Fibroblast of the aortic adventitia (primary cell): Measurements from ENCODE around the gene SMIM33. TPM values are rescaled to one million over a fixed set of nuclear protein-coding genes. Genes with fewer than 3 reads are reported as not detected.
"Not testable (repeated sequence)": the region's sequence is repeated elsewhere in the genome, so short reads cannot be mapped to it uniquely, and the experiment has no call there.

Source experiments
- DNase-seq: peaks from one replicate; pipeline ENCODE4 v3.0.0-alpha.2; 2010; ENCODE audit warnings: low read depth
- H3K4me3 ChIP-seq: 2 replicates; pipeline ENCODE4 v1.5.1; 2011; ENCODE audit warnings: low read depth, mild to moderate bottlenecking, control low read depth, low read length, moderate library complexity
- small RNA-seq: library from RNA; depleted of rRNA; stranded (forward); fragments of <200 nt; gene quantifications from one replicate; pipeline ENCODE3, GENCODE V24; 2012
- total RNA-seq: library from RNA; depleted of rRNA; stranded (reverse); fragments of >200 nt; gene quantifications from 2 replicates; pipeline ENCODE4 v1.2.3, GENCODE V29; 2012; ENCODE audit warnings: low replicate concordance
- TF ChIP-seq, protein P1 (sequence below): IDR thresholded peaks from 2 replicates; pipeline ENCODE4 v1.5.1; 2011; ENCODE audit warnings: mild to moderate bottlenecking, low read length, control low read depth, inconsistent platforms; ENCODE audit not compliant: insufficient read depth

Gene SMIM33
- total RNA-seq, 1 donor: not detected

DNA sequence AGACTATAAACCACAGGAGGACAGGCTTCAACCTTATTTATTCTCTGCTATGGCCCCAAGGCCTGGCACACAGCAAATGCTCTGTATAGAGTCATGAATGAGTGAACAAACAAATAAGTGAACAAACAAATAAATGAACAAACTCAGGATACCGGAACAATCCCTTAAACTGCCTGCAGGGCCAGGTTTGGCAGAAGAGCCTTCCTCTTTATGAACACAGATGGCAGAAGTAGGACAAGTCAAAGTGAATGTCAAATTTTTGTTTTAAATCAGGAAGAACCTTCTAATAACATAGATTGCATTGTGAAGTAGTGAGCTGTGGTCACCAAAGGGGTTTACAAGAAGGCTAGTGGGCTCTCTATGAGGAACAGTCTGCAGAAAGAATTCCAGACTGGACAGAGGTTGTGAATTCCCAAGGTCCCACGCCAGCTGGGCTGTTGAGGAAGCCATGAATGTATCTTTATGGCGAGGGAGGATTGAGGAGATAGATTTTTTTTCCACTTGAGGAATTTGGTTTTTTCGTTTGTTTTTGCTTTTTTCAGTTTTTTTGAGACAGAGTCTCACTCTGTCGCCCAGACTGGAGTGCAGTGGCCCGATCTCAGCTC lies 42.1 kb downstream of the SMIM33 start:
- TF ChIP-seq, protein P1, sequence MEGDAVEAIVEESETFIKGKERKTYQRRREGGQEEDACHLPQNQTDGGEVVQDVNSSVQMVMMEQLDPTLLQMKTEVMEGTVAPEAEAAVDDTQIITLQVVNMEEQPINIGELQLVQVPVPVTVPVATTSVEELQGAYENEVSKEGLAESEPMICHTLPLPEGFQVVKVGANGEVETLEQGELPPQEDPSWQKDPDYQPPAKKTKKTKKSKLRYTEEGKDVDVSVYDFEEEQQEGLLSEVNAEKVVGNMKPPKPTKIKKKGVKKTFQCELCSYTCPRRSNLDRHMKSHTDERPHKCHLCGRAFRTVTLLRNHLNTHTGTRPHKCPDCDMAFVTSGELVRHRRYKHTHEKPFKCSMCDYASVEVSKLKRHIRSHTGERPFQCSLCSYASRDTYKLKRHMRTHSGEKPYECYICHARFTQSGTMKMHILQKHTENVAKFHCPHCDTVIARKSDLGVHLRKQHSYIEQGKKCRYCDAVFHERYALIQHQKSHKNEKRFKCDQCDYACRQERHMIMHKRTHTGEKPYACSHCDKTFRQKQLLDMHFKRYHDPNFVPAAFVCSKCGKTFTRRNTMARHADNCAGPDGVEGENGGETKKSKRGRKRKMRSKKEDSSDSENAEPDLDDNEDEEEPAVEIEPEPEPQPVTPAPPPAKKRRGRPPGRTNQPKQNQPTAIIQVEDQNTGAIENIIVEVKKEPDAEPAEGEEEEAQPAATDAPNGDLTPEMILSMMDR: peak; percentile 20
- DNase-seq: no peak
- H3K4me3 ChIP-seq: no peak overlapping the region

DNA sequence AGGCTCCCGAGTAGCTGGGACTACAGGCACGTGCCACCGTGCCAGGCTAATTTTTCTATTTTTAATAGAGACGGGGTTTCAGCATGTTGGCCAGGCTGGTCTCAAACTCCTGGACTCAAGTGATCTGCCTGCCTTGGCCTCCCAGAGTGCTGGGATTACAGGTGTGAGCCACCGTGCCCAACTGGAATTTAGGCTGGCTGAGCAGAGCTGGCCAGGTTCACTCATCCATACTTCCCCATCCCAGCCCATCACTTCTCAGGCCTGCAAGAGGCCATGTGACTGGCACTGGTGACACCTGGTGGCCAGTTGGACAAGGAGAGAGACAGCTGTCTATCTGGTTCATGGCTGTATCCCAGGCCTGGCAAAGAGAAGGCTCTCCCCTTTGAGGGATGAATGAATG lies 42.6 kb downstream of the SMIM33 start:
- TF ChIP-seq, protein P1: peak; percentile 58
- not testable (repeated sequence) for H3K4me3 ChIP-seq
- peak; percentile 71 for DNase-seq

DNA sequence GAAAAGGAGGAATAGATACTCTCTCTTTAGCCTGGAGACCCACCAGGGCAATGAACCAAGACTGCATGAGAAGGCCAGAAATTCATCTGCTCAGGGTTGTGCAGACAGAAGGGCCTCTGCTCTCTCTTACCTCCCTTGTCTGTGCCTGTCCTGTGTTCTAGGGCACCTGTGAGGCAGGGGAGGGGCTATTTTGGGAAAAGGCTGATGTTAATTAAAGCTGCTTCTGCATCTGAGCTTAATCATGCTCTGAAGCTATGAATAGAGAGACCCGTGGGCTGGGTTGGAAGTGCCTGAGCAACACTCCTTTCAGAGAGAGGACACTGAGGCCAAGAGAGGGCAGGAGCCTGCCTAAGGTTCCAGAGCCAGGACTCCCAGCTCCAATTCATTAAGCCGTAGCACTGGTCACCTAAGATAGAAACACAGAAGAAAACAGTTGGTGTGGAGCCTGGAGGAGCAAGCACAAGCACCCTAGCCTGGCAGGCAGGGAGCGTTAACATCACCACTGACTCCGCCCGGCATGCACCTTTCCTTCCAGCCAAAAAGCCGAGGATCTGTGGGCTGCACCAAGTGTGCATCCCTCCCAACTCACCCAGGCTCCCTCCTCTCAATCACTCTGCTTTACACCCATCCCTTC lies 43.2 kb downstream of the SMIM33 start:
- TF ChIP-seq, protein P1: no peak
- no peak for DNase-seq
- H3K4me3 ChIP-seq: no peak overlapping the region

DNA sequence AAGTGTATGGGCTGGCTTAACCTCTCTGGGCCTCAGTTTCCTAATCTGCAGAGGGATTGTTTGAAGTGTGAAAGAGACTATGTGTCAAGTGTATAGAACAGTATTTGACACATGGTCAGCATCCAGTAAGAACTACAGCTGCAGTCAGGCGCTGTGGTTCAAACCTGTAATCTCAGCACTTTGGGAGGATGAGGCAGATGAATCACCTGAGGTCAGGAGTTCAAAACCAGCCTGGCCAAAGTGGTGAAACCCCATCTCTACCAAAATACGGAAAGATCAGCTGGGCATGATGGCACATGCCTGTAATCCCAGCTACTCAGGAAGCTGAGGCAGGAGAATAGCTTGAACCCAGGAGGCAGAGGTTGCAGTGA lies 43.7 kb downstream of the SMIM33 start:
- H3K4me3 ChIP-seq: no peak overlapping the region
- TF ChIP-seq, protein P1: no peak
- DNase-seq: no peak

DNA sequence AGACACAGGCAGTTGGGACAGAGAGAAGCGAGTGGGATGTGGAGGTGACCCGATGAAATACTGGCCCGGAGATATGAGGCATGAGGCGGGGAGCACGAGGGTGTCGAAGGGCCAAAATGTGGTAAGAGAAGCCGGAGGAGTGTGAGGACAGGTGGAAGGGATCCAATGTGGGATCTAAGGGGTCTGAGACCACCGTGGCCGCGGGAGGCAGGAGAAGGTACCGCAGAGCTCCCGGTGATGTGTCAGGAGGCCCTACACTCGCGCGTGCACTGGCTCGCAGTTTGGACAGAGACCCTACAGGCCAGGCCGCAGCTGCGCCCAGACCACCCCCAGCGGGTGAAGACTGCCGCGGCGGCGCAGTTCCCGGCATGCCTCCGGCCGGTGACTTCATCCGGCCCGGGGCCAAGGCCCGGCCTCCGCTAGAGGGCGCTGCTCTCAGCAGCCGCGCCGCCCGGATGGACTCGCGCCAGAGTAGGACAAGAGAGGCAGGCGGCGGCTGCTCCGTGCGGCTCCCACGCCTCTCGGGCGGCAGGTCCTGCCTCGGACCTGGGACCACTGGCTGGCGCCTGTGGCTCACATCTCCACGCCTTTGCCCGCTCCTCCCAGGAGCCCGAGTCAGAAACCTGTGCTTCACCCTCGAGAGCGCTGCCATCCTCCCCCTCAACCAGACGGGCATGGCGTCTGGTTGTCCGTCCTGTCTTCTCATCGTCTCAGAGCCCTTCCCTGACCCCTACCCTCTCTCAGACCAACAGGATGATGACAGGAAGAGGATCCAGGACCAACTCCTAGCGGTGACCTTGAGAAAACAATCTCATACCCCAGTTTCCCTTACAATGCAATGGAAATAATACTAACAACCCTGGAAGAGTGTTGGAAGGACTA lies 47.1 kb downstream of the SMIM33 start:
- peak overlapping the region; percentile 74 for H3K4me3 ChIP-seq
- DNase-seq: peak; percentile 82
- TF ChIP-seq, protein P1: peak; percentile 85

Small RNAs within 50 kb of the gene (small RNA-seq; reads per million reads assigned to genes)
- gene RNU5B-4P: not detected

Other genes starting within 250 kb of the SMIM33 start
- gene MATR3, start 177.3 kb upstream of the SMIM33 start, total RNA-seq: 274 and 438 TPM in 2 replicates
- gene PAIP2, start 129.2 kb upstream of the SMIM33 start, total RNA-seq: 70.9 and 77.3 TPM in 2 replicates
- gene SLC23A1, start 87.7 kb upstream of the SMIM33 start, total RNA-seq: not detected in 2 replicates
- gene MZB1, start 81.1 kb upstream of the SMIM33 start, total RNA-seq: 0.18 TPM in 1 of 2 replicates, not detected in the other
- 0.99 and 1.8 TPM in 2 replicates for gene PROB1, start 75.9 kb upstream of the SMIM33 start, total RNA-seq
- 1.8 and 2.0 TPM in 2 replicates for gene SPATA24, start 66.9 kb upstream of the SMIM33 start, total RNA-seq
- 4.7 and 9.9 TPM in 2 replicates for gene DNAJC18, start 31.5 kb upstream of the SMIM33 start, total RNA-seq
- 0.36 and 1.1 TPM in 2 replicates for gene ECSCR, start 8.3 kb upstream of the SMIM33 start, total RNA-seq
- gene STING1, start 11.8 kb downstream of the SMIM33 start, total RNA-seq: 15.0 and 42.1 TPM in 2 replicates
- 71.8 and 137 TPM in 2 replicates for gene UBE2D2, start 90.3 kb downstream of the SMIM33 start, total RNA-seq
- gene CXXC5, start 177.3 kb downstream of the SMIM33 start, total RNA-seq: 26.1 and 75.9 TPM in 2 replicates